ENCODE results near the gene SLC9A3. TPM values are rescaled to one million over a fixed set of nuclear protein-coding genes. Genes with fewer than 3 reads are reported as not detected.

Gene SLC9A3
- total RNA-seq, 1 donor from 2014 or later = 1.2 TPM

DNA sequence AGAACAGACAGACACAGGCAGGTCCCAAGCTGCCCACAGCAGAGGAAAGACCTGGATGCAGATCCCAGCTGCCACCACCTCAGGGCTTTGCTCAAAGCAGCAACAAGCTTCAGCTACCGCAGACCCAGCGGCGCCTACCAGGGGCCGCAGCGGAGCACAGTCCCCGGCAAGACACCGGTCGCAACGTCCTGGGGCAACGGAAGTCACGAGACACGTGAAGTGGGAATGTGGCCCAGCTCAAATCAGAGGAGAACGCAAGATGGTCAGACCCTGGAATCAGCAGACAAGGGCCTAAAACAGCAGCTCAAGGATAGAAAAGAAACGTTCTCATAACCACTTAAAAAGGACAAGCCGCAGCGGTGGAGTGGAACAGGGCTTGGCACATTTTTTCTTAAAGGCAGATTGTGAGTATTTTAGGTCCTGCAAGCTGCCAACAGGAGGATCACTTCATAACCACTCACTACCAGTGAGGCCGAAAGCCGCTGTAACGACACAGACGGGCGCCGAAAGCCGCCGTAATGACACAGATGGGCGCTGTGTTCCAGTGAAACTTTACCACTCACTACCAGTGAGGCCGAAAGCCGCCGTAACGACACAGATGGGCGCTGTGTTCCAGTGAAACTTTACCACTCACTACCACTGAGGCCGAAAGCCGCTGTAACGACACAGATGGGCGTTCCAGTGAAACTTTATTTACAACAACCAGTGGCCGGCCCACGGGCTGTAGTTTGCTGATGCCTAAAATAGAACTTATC is 21.7 kb downstream of the SLC9A3 start:
- Mint-ChIP-seq H3K9me3 (ENCODE audit: unreplicated experiment) (no peaks in the 10 kb centered on the region), H3K4me1 (ENCODE audit: unreplicated experiment) (no peaks in the 10 kb centered on the region), H3K27ac (ENCODE audit: unreplicated experiment) (no peak overlapping the region), H3K27me3 (ENCODE audit: unreplicated experiment) (peaks cover 10% of the 10 kb centered on the region), H3K36me3 (ENCODE audit: unreplicated experiment) (no peaks in the 10 kb centered on the region), H3K4me3 (ENCODE audit: unreplicated experiment) (no peak overlapping the region)
- TF ChIP-seq, protein P1, sequence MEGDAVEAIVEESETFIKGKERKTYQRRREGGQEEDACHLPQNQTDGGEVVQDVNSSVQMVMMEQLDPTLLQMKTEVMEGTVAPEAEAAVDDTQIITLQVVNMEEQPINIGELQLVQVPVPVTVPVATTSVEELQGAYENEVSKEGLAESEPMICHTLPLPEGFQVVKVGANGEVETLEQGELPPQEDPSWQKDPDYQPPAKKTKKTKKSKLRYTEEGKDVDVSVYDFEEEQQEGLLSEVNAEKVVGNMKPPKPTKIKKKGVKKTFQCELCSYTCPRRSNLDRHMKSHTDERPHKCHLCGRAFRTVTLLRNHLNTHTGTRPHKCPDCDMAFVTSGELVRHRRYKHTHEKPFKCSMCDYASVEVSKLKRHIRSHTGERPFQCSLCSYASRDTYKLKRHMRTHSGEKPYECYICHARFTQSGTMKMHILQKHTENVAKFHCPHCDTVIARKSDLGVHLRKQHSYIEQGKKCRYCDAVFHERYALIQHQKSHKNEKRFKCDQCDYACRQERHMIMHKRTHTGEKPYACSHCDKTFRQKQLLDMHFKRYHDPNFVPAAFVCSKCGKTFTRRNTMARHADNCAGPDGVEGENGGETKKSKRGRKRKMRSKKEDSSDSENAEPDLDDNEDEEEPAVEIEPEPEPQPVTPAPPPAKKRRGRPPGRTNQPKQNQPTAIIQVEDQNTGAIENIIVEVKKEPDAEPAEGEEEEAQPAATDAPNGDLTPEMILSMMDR (IDR thresholded peaks at IDR 0.05) = no peak
- DNase-seq (ENCODE audit: extremely low spot score, unreplicated experiment) = no peak

DNA sequence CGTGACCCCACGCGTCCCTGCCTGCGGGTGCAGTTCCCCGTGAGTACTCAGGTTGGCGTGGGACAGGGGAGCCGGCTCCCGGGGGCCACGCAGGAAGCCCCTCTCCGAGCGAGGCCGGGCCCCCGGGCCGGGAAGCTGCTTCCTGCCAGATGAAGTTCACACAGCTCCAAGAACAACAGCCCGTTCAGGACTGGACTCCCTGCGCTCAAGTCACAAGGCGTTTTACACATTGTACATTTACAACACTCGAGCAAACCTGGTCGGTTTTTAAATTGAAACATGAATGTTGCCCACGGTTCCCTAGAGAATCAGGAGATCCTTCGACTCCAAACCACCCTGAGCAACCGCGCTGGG is 22.4 kb downstream of the SLC9A3 start:
- no peaks in the 10 kb centered on the region for H3K9me3 Mint-ChIP-seq (ENCODE audit: unreplicated experiment)
- peaks cover 10% of the 10 kb centered on the region for H3K27me3 Mint-ChIP-seq (ENCODE audit: unreplicated experiment)
- H3K4me3 Mint-ChIP-seq (ENCODE audit: unreplicated experiment) = no peak overlapping the region
- no peak overlapping the region for H3K27ac Mint-ChIP-seq (ENCODE audit: unreplicated experiment)
- H3K36me3 Mint-ChIP-seq (ENCODE audit: unreplicated experiment) = no peaks in the 10 kb centered on the region
- TF ChIP-seq, protein P1 (IDR thresholded peaks at IDR 0.05) = no peak
- no peaks in the 10 kb centered on the region for H3K4me1 Mint-ChIP-seq (ENCODE audit: unreplicated experiment)
- DNase-seq (ENCODE audit: extremely low spot score, unreplicated experiment) = no peak

DNA sequence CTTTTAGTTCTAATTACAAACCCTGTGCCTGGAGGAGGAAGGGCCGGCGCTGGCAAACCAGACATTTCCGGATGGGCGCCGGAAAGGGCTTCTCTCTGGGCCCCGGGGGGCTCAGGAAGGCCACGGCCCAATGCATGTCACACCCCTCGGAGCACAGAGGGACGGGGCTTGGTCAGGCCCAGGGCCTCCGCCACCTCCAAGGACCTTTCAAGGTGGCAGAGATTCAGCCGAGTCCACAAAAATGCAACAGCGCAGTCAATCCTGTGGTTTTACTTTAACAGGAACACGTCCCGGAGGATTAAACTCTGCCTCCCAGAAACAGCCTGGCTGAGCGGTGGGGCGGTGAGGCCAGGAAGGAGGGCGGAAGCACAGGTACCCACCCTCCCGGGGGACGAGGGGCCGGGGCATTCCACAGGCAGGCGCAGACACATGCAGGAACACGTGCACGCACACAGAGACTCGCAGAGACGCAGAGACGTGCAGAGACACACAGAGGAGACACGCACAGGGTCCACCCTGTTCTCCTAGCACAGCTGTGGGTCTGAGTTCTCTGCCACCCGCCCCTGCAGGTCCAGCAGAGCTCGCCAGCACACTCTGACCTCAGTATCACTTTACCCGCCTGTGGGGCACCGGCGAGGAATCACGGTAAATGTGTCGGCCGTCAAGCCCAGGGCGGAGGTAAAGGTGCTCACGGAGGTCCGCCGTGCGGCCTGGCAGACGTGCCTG is 23.0 kb downstream of the SLC9A3 start:
- H3K27me3 Mint-ChIP-seq (ENCODE audit: unreplicated experiment) = peaks cover 10% of the 10 kb centered on the region
- TF ChIP-seq, protein P1 (IDR thresholded peaks at IDR 0.05) = no peak

DNA sequence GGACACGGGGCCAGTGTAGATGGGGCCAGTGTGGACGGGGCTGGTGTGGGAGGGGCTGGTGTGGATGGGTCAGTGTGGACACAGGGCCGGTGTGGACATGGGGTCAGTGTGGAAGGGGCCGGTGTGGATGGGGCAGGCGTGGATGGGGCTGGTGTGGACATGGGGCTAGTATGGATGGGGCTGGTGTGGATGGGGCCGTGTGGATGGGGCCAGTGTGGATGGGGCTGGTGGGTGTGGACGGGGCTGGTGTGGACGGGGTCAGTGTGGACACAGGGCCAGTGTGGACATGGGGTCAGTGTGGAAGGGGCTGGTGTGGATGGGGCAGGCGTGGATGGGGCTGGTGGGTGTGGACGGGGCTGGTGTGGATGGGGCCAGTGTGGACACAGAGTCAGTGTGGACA is 23.8 kb downstream of the SLC9A3 start:
- no peaks in the 10 kb centered on the region for H3K36me3 Mint-ChIP-seq (ENCODE audit: unreplicated experiment)
- no peak overlapping the region for H3K27ac Mint-ChIP-seq (ENCODE audit: unreplicated experiment)
- peaks cover 10% of the 10 kb centered on the region for H3K27me3 Mint-ChIP-seq (ENCODE audit: unreplicated experiment)
- TF ChIP-seq, protein P1 (IDR thresholded peaks at IDR 0.05) = no peak
- H3K9me3 Mint-ChIP-seq (ENCODE audit: unreplicated experiment) = no peaks in the 10 kb centered on the region
- DNase-seq (ENCODE audit: extremely low spot score, unreplicated experiment) = no peak
- H3K4me1 Mint-ChIP-seq (ENCODE audit: unreplicated experiment) = no peaks in the 10 kb centered on the region
- no peak overlapping the region for H3K4me3 Mint-ChIP-seq (ENCODE audit: unreplicated experiment)

More for the DNA sequence above, 23.0 kb downstream of the SLC9A3 start:
- H3K27ac Mint-ChIP-seq (ENCODE audit: unreplicated experiment) = no peak overlapping the region
- DNase-seq (ENCODE audit: extremely low spot score, unreplicated experiment) = no peak
- no peak overlapping the region for H3K4me3 Mint-ChIP-seq (ENCODE audit: unreplicated experiment)
- H3K36me3 Mint-ChIP-seq (ENCODE audit: unreplicated experiment) = no peaks in the 10 kb centered on the region
- no peaks in the 10 kb centered on the region for H3K9me3 Mint-ChIP-seq (ENCODE audit: unreplicated experiment)
- H3K4me1 Mint-ChIP-seq (ENCODE audit: unreplicated experiment) = no peaks in the 10 kb centered on the region
